CD8-positive, alpha-beta memory T cell (primary cell): ENCODE data around the gene ATG4A. TPM values are rescaled to one million over a fixed set of nuclear protein-coding genes. Genes with fewer than 3 reads are reported as not detected.

Experiments
- CTCF ChIA-PET: fragments of 350-600 bp; sonication (Branson Sonifier 250); formaldehyde crosslinking; loops from one replicate; lab custom pipeline; 2021; ENCODE audit warnings: antibody characterized with exemption; lab: Charles Lee
- POLR2A ChIA-PET: fragments of 350-600 bp; sonication (Branson Sonifier 250); formaldehyde crosslinking; loops from one replicate; lab custom pipeline; 2021; ENCODE audit warnings: antibody characterized with exemption; lab: Charles Lee
- DNase-seq, 5 donors: peaks; one replicate each; pipeline versions ENCODE4 v3.0.0 to v3.0.0-alpha.2; 2020 to 2022; ENCODE audit warnings: mixed read lengths in 1 of 5
- H3K27ac ChIP-seq: one replicate; pipeline ENCODE4 v1.7.0; 2013; ENCODE audit warnings: low read depth, mild to moderate bottlenecking, low read length, moderate library complexity
- H3K27me3 ChIP-seq: 2 replicates; pipeline ENCODE4 v1.7.0; 2013; ENCODE audit warnings: low read length, mild to moderate bottlenecking; ENCODE audit not compliant: insufficient read depth, poor library complexity, severe bottlenecking
- H3K36me3 ChIP-seq: 2 replicates; pipeline ENCODE4 v1.7.0; 2013; ENCODE audit warnings: mild to moderate bottlenecking, low read length, moderate library complexity; ENCODE audit not compliant: insufficient read depth
- H3K4me1 ChIP-seq: 2 replicates; pipeline ENCODE4 v1.7.0; 2013; ENCODE audit warnings: mild to moderate bottlenecking, low read length, moderate library complexity; ENCODE audit not compliant: insufficient read depth
- H3K4me3 ChIP-seq: 2 replicates; pipeline ENCODE4 v1.7.0; 2013; ENCODE audit warnings: mild to moderate bottlenecking, low read length
- H3K9me3 ChIP-seq: 2 replicates; pipeline ENCODE4 v1.7.0; 2013; ENCODE audit warnings: mild to moderate bottlenecking, low read length
- H3K27ac Mint-ChIP-seq, 8 donors: one replicate each; pipeline ENCODE4 v1.8.0; 2020 to 2021; ENCODE audit warnings: mixed read lengths in 8 of 8, mild to moderate bottlenecking in 6 of 8, inconsistent platforms in 3 of 8, moderate library complexity in 3 of 8
- H3K27me3 Mint-ChIP-seq, 2 donors: one replicate each; pipeline ENCODE4 v1.8.0; 2020 to 2021; ENCODE audit warnings: mixed read lengths in 2 of 2, mild to moderate bottlenecking in 1 of 2, moderate library complexity in 1 of 2
- H3K36me3 Mint-ChIP-seq, 3 donors: one replicate each; pipeline ENCODE4 v1.8.0; 2020 to 2021; ENCODE audit warnings: mixed read lengths in 3 of 3, inconsistent platforms in 1 of 3, mild to moderate bottlenecking in 1 of 3
- H3K4me1 Mint-ChIP-seq, 3 donors: one replicate each; pipeline ENCODE4 v1.8.0; 2020 to 2021; ENCODE audit warnings: mixed read lengths in 3 of 3, inconsistent platforms in 1 of 3, mild to moderate bottlenecking in 1 of 3
- H3K4me3 Mint-ChIP-seq, 7 donors: one replicate each; pipeline ENCODE4 v1.8.0; 2020 to 2021; ENCODE audit warnings: mixed read lengths in 7 of 7, mild to moderate bottlenecking in 6 of 7, moderate library complexity in 4 of 7, inconsistent platforms in 2 of 7
- H3K9me3 Mint-ChIP-seq, 5 donors: one replicate each; pipeline ENCODE4 v1.8.0; 2020 to 2022; ENCODE audit warnings: mixed read lengths in 5 of 5, mild to moderate bottlenecking in 3 of 5, moderate library complexity in 2 of 5, inconsistent platforms in 1 of 5
- polyA plus RNA-seq: library from polyadenylated mRNA; unstranded; fragments of 300-500 nt; fragmentation: Illumina TruSeq; gene quantifications from one replicate; pipeline ENCODE4 v1.2.3, GENCODE V29; 2021
- total RNA-seq, 2 experiments: library from RNA; stranded (reverse); gene quantifications; one replicate each; pipeline ENCODE4 v1.2.3, GENCODE V29; 2021

ATG4A gene
- total and polyA plus RNA-seq, 3 experiments from 2014 or later: 10.7 to 20.4 (median 10.8) TPM

DNA sequence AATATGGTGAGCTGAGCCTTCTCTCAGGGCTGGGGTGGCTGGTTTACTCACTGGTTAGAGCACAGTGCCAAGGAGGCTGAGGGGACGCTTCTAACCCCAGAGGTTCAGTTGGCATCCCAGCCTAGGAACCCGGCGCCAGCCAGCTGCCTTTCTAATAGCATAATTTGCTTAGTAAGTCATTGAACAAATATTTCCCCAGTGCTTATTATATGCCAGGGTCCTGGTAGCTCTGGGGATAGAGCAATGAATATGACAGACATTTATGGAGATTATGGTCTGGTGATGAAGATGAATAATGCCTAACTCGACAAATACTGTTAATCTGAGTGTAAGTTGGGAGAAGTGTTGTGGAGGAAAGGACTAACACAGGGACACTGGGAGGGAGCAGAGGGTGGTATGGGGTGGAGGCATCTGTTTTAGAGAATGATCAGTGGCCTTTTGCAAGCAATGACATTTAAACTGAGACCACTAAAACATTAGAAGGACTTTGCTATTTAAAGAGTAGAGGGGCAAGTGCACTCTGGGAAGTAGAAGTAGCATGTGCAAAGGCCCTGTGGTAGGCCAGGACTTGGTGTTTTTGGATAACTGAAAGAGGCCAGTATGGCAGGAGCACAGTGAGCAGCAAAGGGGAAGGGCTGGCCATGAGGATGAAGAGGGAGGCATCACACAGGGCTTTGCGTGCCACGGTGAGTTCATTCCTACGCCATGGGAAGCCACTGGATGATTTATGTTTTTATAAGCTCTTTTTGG lies 71.9 kb downstream of the ATG4A start:
- POLR2A ChIA-PET: no interaction called here
- no peak overlapping the region for H3K4me3 ChIP-seq
- Mint-ChIP-seq H3K27ac (no peak overlapping the region), H3K36me3 (no peaks in the 10 kb centered on the region), H3K4me1 (no peaks in the 10 kb centered on the region), H3K4me3 (no peak overlapping the region), H3K27me3 (peaks cover 0 to 2% of the 10 kb centered on the region in 2 donors), H3K9me3 (no peaks in the 10 kb centered on the region)
- H3K9me3 ChIP-seq: no peaks in the 10 kb centered on the region
- DNase-seq: no peak
- no peaks in the 10 kb centered on the region for H3K4me1 ChIP-seq
- H3K36me3 ChIP-seq: no peaks in the 10 kb centered on the region
- CTCF ChIA-PET: no interaction called here
- H3K27ac ChIP-seq: no peak overlapping the region
- no peaks in the 10 kb centered on the region for H3K27me3 ChIP-seq

DNA sequence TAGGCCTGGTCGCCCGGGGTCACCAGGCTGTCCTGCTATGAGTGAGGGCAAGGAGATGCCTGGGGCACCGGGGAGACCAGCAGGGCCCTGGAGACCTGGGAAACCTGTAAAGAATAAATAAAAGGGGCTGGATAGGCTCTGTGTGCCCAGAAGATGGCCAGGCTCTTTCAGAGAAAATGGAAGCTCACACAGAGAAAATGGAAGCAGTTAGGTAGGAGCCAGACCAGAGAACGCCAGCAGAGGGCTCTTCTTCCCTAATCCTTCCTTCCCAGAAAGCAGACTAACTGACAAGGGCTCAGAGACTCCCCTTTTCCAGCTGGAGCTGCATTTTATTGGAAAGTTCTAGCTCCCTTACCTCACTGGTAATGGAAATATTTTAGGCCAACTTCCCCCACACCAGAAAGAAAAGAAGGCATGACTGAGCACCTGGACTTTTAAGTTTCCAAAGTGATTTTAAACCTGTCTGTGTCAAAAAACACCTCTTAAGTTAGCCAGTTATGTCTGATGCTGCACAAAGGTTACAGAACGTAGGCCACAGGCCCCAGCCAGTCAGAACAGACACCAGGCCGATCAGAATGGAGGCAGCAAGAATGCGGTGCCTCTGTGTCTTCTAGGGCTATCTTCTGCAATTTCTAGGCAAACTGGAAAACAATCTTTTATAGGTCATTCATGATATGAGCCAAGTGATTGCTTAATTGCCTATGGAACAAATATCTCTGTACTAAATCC lies 74.0 kb downstream of the ATG4A start:
- POLR2A ChIA-PET: no interaction called here
- H3K36me3 ChIP-seq: no peaks in the 10 kb centered on the region
- no peaks in the 10 kb centered on the region for H3K9me3 Mint-ChIP-seq
- H3K4me1 ChIP-seq: no peaks in the 10 kb centered on the region
- H3K27ac Mint-ChIP-seq: no peak overlapping the region
- H3K27me3 Mint-ChIP-seq: peaks cover 0 to 2% of the 10 kb centered on the region in 2 donors
- no peaks in the 10 kb centered on the region for H3K27me3 ChIP-seq
- H3K4me1 Mint-ChIP-seq: no peaks in the 10 kb centered on the region
- no peak overlapping the region for H3K4me3 ChIP-seq
- no peak overlapping the region for H3K27ac ChIP-seq
- CTCF ChIA-PET: no interaction called here
- H3K9me3 ChIP-seq: no peaks in the 10 kb centered on the region
- no peak overlapping the region for H3K4me3 Mint-ChIP-seq
- no peaks in the 10 kb centered on the region for H3K36me3 Mint-ChIP-seq
- no peak for DNase-seq

DNA sequence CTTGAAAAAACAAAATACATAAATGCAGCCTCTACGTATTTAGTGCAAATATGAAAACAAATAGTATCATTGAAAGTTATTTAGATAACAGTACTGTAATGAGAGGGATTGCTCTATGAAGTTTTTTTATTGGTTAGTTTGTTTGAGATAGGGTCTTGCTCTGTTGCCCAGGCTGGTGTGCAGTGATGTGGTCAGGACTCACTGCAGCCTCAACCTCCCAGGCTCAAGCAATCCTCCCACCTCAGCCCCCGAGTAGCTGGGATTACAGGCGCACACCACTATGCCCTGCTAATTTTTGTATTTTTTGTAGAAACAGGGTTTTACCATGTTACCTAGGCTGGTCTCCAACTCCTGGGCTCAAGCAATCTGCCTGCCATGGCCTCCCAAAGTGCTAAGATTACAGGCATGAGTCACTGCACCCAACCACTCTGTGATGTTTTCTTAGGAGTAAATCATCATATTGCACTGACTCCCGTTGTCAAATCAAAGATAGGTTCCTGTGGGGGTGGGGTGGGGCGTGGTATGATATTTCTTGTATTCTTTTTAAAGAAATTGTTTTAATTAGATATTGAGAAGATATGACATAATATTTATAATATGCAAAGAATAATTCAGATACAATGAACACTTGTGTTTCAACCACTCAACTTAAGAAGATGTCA lies 75.8 kb downstream of the ATG4A start:
- no peak overlapping the region for H3K27ac ChIP-seq
- no peak overlapping the region for H3K4me3 Mint-ChIP-seq

DNA sequence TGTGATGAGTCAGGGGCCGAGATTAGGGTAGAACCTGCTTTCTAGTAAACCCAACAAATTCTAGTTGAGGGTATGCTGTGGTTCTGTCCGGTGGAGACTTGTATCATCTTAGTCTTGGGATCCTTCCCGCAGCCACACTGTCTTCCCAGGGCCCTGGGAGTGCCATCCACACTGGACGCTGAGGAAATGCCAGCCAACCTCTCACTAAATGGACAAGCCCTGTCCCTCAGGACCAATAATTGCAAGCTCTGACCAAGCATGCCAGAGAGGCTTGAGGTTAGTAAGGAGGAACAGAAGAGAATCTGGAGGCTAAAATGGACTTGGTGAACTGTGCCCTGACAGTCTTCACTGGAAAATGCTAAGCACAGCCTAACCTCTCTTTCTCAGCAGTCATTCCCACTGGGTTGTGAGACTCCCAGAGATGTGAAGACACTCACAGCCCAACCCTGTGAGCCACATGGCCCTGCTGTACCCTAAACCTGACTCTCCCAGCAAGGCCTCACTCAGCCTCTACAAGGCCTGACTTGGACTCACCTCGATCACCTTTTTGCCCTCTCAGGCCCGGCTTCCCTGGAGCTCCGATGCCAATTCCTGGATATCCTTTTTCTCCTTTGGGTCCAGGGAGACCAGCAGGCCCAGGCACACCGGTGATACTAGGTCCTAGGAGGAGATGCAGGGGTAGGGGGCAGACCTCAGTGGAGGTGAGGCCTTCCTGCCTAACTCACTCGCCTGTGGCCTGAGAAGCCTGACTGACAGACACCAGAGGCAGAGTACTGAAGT lies 77.6 kb downstream of the ATG4A start:
- no peaks in the 10 kb centered on the region for H3K36me3 Mint-ChIP-seq
- no peak for DNase-seq
- no peak overlapping the region for H3K27ac Mint-ChIP-seq
- H3K9me3 Mint-ChIP-seq: no peaks in the 10 kb centered on the region
- H3K27ac ChIP-seq: no peak overlapping the region
- ChIA-PET POLR2A (interaction anchor here (0.6 kb wide), 1 partner anchor 29 kb away, joined by 3 read pairs; no protein-coding TSS in a partner anchor), CTCF (no interaction called here)
- H3K27me3 Mint-ChIP-seq: peaks cover 0 to 4% of the 10 kb centered on the region in 2 donors
- H3K27me3 ChIP-seq: no peaks in the 10 kb centered on the region
- H3K4me1 Mint-ChIP-seq: no peaks in the 10 kb centered on the region
- H3K4me1 ChIP-seq: no peaks in the 10 kb centered on the region
- no peak overlapping the region for H3K4me3 ChIP-seq
- H3K36me3 ChIP-seq: no peaks in the 10 kb centered on the region
- H3K9me3 ChIP-seq: no peaks in the 10 kb centered on the region
- no peak overlapping the region for H3K4me3 Mint-ChIP-seq

More for the DNA sequence above, 75.8 kb downstream of the ATG4A start:
- DNase-seq: no peak
- ChIA-PET POLR2A (no interaction called here), CTCF (no interaction called here)
- H3K4me1 Mint-ChIP-seq: no peaks in the 10 kb centered on the region
- H3K36me3 Mint-ChIP-seq: no peaks in the 10 kb centered on the region
- H3K27ac Mint-ChIP-seq: no peak overlapping the region
- peaks cover 0 to 3% of the 10 kb centered on the region in 2 donors for H3K27me3 Mint-ChIP-seq
- H3K4me1 ChIP-seq: no peaks in the 10 kb centered on the region
- no peaks in the 10 kb centered on the region for H3K36me3 ChIP-seq
- no peak overlapping the region for H3K4me3 ChIP-seq
- no peaks in the 10 kb centered on the region for H3K9me3 Mint-ChIP-seq
- no peaks in the 10 kb centered on the region for H3K9me3 ChIP-seq
- no peaks in the 10 kb centered on the region for H3K27me3 ChIP-seq

DNA sequence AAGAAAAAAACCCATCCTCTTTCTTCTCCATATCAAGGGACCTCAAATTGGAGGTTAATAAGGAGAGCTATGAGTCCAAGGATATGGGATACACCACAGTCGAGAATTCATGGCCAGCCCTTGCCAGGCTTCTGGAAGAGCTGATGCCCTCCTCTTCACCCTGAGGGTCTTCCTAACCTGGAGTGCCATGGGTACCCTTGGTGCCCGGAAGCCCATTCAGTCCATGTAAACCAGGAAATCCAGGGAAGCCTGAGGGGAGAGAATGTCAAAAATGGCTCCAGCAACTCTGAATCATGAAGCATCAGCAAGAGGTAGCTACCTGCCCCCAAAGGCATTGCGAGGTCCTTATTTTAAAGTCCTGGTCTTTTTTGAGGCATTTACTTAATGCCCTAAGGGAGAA lies 78.2 kb downstream of the ATG4A start:
- DNase-seq: no peak
- Histone ChIP-seq H3K36me3 (no peaks in the 10 kb centered on the region), H3K4me1 (no peaks in the 10 kb centered on the region), H3K9me3 (no peaks in the 10 kb centered on the region), H3K27me3 (no peaks in the 10 kb centered on the region), H3K4me3 (no peak overlapping the region), H3K27ac (no peak overlapping the region)
- POLR2A ChIA-PET: no interaction called here
- H3K36me3 Mint-ChIP-seq: no peaks in the 10 kb centered on the region
- CTCF ChIA-PET: no interaction called here
- H3K27ac Mint-ChIP-seq: no peak overlapping the region
- H3K27me3 Mint-ChIP-seq: peaks cover 0 to 4% of the 10 kb centered on the region in 2 donors
- no peaks in the 10 kb centered on the region for H3K4me1 Mint-ChIP-seq
- H3K4me3 Mint-ChIP-seq: no peak overlapping the region
- H3K9me3 Mint-ChIP-seq: no peaks in the 10 kb centered on the region

DNA sequence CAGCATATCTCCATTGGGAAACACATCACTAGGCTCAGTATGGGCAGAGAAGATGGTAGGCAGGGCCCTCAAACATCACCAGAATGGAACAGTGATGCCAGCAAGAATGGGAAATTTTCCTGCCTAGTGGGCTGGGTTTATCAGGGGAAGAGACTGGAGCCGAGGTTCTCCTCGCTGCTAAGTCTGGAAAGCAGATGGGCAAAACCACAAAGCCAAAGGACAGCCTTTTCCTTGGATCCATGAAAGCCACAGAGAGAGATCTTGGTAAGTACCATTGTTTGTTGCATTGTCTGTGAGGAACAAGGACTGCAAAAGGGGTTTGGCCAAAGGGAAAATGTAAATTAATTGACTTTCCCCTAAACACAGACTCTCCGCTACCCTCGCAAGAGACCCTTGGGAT lies 80.1 kb downstream of the ATG4A start:
- Histone ChIP-seq H3K4me1 (no peaks in the 10 kb centered on the region), H3K27me3 (no peaks in the 10 kb centered on the region), H3K9me3 (no peaks in the 10 kb centered on the region), H3K36me3 (no peaks in the 10 kb centered on the region), H3K4me3 (no peak overlapping the region), H3K27ac (no peak overlapping the region)
- Mint-ChIP-seq H3K9me3 (no peaks in the 10 kb centered on the region), H3K27ac (no peak overlapping the region), H3K4me1 (no peaks in the 10 kb centered on the region), H3K27me3 (peaks cover 0 to 4% of the 10 kb centered on the region in 2 donors), H3K4me3 (no peak overlapping the region), H3K36me3 (no peaks in the 10 kb centered on the region)
- ChIA-PET POLR2A (no interaction called here), CTCF (no interaction called here)
- DNase-seq: no peak

DNA sequence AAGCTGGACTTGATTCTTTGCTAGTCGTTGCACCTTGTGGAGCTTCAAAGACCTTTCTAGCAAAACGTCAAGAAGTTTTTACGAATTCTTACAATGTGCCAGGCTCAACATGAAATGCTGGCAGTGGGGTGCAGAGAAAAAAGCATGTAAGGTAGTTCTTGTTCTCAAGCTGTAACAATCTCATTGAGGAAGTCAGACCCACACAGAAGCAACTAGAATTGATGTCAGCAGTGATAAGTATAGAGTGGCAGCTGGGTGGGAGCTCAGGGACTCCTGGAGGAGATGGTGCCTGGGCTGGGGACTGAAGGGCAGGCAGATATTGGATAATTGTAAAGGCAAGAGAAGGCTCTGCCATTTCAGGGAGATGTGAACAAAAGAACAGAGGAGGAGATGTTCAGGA lies 82.3 kb downstream of the ATG4A start:
- Histone ChIP-seq H3K27me3 (no peaks in the 10 kb centered on the region), H3K4me1 (no peaks in the 10 kb centered on the region), H3K27ac (no peak overlapping the region), H3K36me3 (no peaks in the 10 kb centered on the region), H3K9me3 (no peaks in the 10 kb centered on the region), H3K4me3 (no peak overlapping the region)
- no peak for DNase-seq
- H3K27ac Mint-ChIP-seq: no peak overlapping the region
- no peaks in the 10 kb centered on the region for H3K9me3 Mint-ChIP-seq
- no peaks in the 10 kb centered on the region for H3K4me1 Mint-ChIP-seq
- no peaks in the 10 kb centered on the region for H3K36me3 Mint-ChIP-seq
- peaks cover 0 to 4% of the 10 kb centered on the region in 2 donors for H3K27me3 Mint-ChIP-seq
- no peak overlapping the region for H3K4me3 Mint-ChIP-seq
- ChIA-PET POLR2A (no interaction called here), CTCF (no interaction called here)
